ENCODE measurements around the gene ASCL2.

DNA sequence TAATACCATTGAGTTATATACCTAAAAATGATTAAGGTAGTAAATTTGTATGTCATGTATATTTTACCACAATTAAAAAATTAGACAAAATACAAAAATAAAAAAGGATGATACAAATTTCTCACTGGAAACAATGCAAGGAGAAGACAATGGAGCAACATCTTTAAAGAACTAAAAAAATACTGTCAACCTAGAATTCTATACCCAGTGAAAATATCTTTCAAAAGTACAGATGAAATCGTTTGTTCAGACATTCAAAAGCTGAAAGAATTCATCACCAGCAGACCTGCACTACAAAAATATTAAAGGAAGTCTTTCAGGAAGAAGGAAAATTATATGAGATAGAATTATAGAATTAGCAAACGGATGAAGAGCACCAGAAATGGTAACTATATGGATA, 9.8 kb upstream of the ASCL2 start:
- TF ChIP-seq, protein P1, sequence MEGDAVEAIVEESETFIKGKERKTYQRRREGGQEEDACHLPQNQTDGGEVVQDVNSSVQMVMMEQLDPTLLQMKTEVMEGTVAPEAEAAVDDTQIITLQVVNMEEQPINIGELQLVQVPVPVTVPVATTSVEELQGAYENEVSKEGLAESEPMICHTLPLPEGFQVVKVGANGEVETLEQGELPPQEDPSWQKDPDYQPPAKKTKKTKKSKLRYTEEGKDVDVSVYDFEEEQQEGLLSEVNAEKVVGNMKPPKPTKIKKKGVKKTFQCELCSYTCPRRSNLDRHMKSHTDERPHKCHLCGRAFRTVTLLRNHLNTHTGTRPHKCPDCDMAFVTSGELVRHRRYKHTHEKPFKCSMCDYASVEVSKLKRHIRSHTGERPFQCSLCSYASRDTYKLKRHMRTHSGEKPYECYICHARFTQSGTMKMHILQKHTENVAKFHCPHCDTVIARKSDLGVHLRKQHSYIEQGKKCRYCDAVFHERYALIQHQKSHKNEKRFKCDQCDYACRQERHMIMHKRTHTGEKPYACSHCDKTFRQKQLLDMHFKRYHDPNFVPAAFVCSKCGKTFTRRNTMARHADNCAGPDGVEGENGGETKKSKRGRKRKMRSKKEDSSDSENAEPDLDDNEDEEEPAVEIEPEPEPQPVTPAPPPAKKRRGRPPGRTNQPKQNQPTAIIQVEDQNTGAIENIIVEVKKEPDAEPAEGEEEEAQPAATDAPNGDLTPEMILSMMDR (IDR thresholded peaks at IDR 0.05), result no peak
- no peak for TF ChIP-seq EZH2 (IDR thresholded peaks at IDR 0.05)
- TF ChIP-seq EZH2phosphoT487 (IDR thresholded peaks at IDR 0.05), result no peak
